H1 (cell line): ENCODE results near the gene SLC6A19. TPM values are rescaled to one million over a fixed set of nuclear protein-coding genes. Genes with fewer than 3 reads are reported as not detected.
"Not testable (repeated sequence)": the region's sequence is repeated elsewhere in the genome, so short reads cannot be mapped to it uniquely, and the experiment has no call there.

ENCODE experiments used
- CTCF ChIA-PET: fragments of 300-600 bp; sonication (Branson Sonifier 250); formaldehyde crosslinking; loops from one replicate; lab custom pipeline; 2021; ENCODE audit not compliant: partially characterized antibody; lab: Charles Lee
- POLR2A ChIA-PET: fragments of 300-600 bp; sonication (Branson Sonifier 250); formaldehyde crosslinking; loops from one replicate; lab custom pipeline; 2021; ENCODE audit warnings: inconsistent platforms; ENCODE audit not compliant: partially characterized antibody; lab: Charles Lee
- DNase-seq, 2 experiments: peaks; one replicate each; pipeline versions ENCODE4 v3.0.0 to v3.0.0-alpha.2; 2010 to 2022; ENCODE audit warnings: low spot score in 2 of 2, low read depth in 1 of 2, mixed read lengths in 1 of 2
- FAIRE-seq: peaks from 2 replicates; lab custom pipeline; 2011; peaks lifted over from hg19 to GRCh38; lab: Jason Lieb, UNC
- H2AFZ ChIP-seq: 2 replicates; pipeline ENCODE4 v1.8.1; 2012; ENCODE audit warnings: low read length, inconsistent platforms
- H2AK5ac ChIP-seq: 2 replicates; pipeline ENCODE4 v1.6.1; 2013; ENCODE audit warnings: low read depth, low read length
- H2BK120ac ChIP-seq: replicated peaks from 2 replicates; pipeline ENCODE3; 2013; ENCODE audit warnings: low read depth, low read length, inconsistent platforms
- H2BK12ac ChIP-seq: 2 replicates; pipeline ENCODE4 v1.6.1; 2013; ENCODE audit warnings: low read depth, low read length
- H2BK15ac ChIP-seq: 2 replicates; pipeline ENCODE4 v1.6.1; 2013; ENCODE audit warnings: low read length
- H2BK20ac ChIP-seq: 2 replicates; pipeline ENCODE4 v1.6.1; 2013; ENCODE audit warnings: low read length
- H2BK5ac ChIP-seq: 2 replicates; pipeline ENCODE4 v1.6.1; 2013; ENCODE audit warnings: low read depth, low read length
- H3K14ac ChIP-seq: 2 replicates; pipeline ENCODE4 v1.6.1; 2013; ENCODE audit warnings: inconsistent platforms; ENCODE audit not compliant: insufficient read length
- H3K18ac ChIP-seq: 2 replicates; pipeline ENCODE4 v1.6.1; 2013; ENCODE audit warnings: low read length; ENCODE audit errors: extremely low read depth
- H3K23ac ChIP-seq: 2 replicates; pipeline ENCODE4 v1.6.1; 2013; ENCODE audit warnings: inconsistent platforms; ENCODE audit not compliant: insufficient read length
- H3K23me2 ChIP-seq: 2 replicates; pipeline ENCODE4 v1.6.1; 2013; ENCODE audit warnings: low read depth, low read length
- H3K27ac ChIP-seq: 2 replicates; pipeline ENCODE4 v1.6.1; 2011; ENCODE audit warnings: low read depth, low read length, inconsistent platforms
- H3K27me3 ChIP-seq, 4 experiments: replicated peaks in 1 of 4; 1 replicate in 1 of 4; 2 replicates in 3 of 4; pipeline versions ENCODE4 v1.6.1 to v1.8.1; 2011 to 2013; ENCODE audit warnings: low read length in 3 of 4, mild to moderate bottlenecking in 3 of 4, inconsistent platforms in 2 of 4, mixed read lengths in 2 of 4, moderate library complexity in 1 of 4; ENCODE audit not compliant: control insufficient read depth in 3 of 4, insufficient read depth in 3 of 4; ENCODE audit errors: extremely low read depth in 1 of 4
- H3K36me3 ChIP-seq, 4 experiments: 2 replicates each; pipeline versions ENCODE4 v1.6.1 to v1.8.1; 2011 to 2013; ENCODE audit warnings: mild to moderate bottlenecking in 4 of 4, low read length in 3 of 4, moderate library complexity in 2 of 4, control low read depth in 1 of 4, inconsistent platforms in 1 of 4; ENCODE audit not compliant: insufficient read depth in 4 of 4, control insufficient read depth in 2 of 4
- H3K4ac ChIP-seq: replicated peaks from 2 replicates; pipeline ENCODE3; 2013; ENCODE audit warnings: low read length, low read depth, mixed read lengths, inconsistent platforms; ENCODE audit not compliant: insufficient read length
- H3K4me1 ChIP-seq, 4 experiments: replicated peaks in 1 of 4; 1 replicate in 1 of 4; 2 replicates in 3 of 4; pipeline versions ENCODE4 v1.6.1 to v1.8.1; 2011 to 2013; ENCODE audit warnings: low read length in 3 of 4, inconsistent platforms in 2 of 4, mixed read lengths in 1 of 4; ENCODE audit not compliant: insufficient read depth in 4 of 4, control insufficient read depth in 3 of 4
- H3K4me2 ChIP-seq, 2 experiments: 2 replicates each; pipeline versions ENCODE4 v1.6.1 to v1.8.1; 2011 to 2013; ENCODE audit warnings: low read depth in 2 of 2, low read length in 2 of 2, control low read depth in 1 of 2, inconsistent platforms in 1 of 2, mild to moderate bottlenecking in 1 of 2; ENCODE audit not compliant: insufficient read depth in 1 of 2
- H3K4me3 ChIP-seq, 4 experiments: fragments of 200-600, 300-600 bp in 1 of 4; sonication (generic), shearing (Covaris generic), sonication (Bioruptor Twin) in 1 of 4; 2 replicates each; pipeline versions ENCODE4 v1.5.1 to v1.8.1; 2011 to 2016; ENCODE audit warnings: low read length in 4 of 4, low read depth in 3 of 4, control low read depth in 2 of 4, inconsistent platforms in 2 of 4, mild to moderate bottlenecking in 2 of 4, mixed read lengths in 1 of 4, moderate library complexity in 1 of 4; ENCODE audit not compliant: insufficient read depth in 2 of 4; ENCODE audit errors: extremely low read depth in 1 of 4
- H3K56ac ChIP-seq: replicated peaks from 2 replicates; pipeline ENCODE3; 2013; ENCODE audit warnings: low read depth, mild to moderate bottlenecking, mixed read lengths, low read length, inconsistent platforms; ENCODE audit not compliant: insufficient read length
- H3K79me1 ChIP-seq: 2 replicates; pipeline ENCODE4 v1.6.1; 2013; ENCODE audit warnings: low read depth, low read length, control low read depth
- H3K79me2 ChIP-seq, 2 experiments: 2 replicates each; pipeline versions ENCODE4 v1.6.1 to v1.8.1; 2012 to 2013; ENCODE audit warnings: low read length in 2 of 2, mild to moderate bottlenecking in 2 of 2, inconsistent platforms in 1 of 2; ENCODE audit not compliant: insufficient read depth in 2 of 2, control insufficient read depth in 1 of 2
- H3K9ac ChIP-seq, 4 experiments: replicated peaks in 1 of 4; 1 replicate in 1 of 4; 2 replicates in 3 of 4; pipeline versions ENCODE4 v1.6.1 to v1.8.1; 2011 to 2013; ENCODE audit warnings: low read depth in 3 of 4, low read length in 3 of 4, control low read depth in 2 of 4, mild to moderate bottlenecking in 2 of 4, moderate library complexity in 2 of 4, inconsistent platforms in 1 of 4; ENCODE audit errors: extremely low read depth in 1 of 4
- H3K9me3 ChIP-seq, 2 experiments: 2 replicates each; pipeline versions ENCODE4 v1.6.1 to v1.8.1; 2012 to 2013; ENCODE audit warnings: mild to moderate bottlenecking in 2 of 2, moderate library complexity in 2 of 2, control low read depth in 1 of 2, inconsistent platforms in 1 of 2, low read depth in 1 of 2, low read length in 1 of 2, mixed read lengths in 1 of 2; ENCODE audit not compliant: insufficient read depth in 2 of 2
- H4K20me1 ChIP-seq, 2 experiments: replicated peaks in 1 of 2; 2 replicates each; pipeline versions ENCODE3 to v1.8.1; 2011 to 2013; ENCODE audit warnings: inconsistent platforms in 2 of 2, low read length in 2 of 2, mild to moderate bottlenecking in 1 of 2; ENCODE audit not compliant: insufficient read depth in 2 of 2, control insufficient read depth in 1 of 2
- H4K5ac ChIP-seq: 2 replicates; pipeline ENCODE4 v1.6.1; 2013; ENCODE audit warnings: low read length, low read depth, mixed read lengths, inconsistent platforms; ENCODE audit not compliant: insufficient read length
- H4K8ac ChIP-seq: 2 replicates; pipeline ENCODE4 v1.8.0; 2013; ENCODE audit warnings: mild to moderate bottlenecking, moderate library complexity, low read length, inconsistent platforms; ENCODE audit not compliant: insufficient read depth; ENCODE audit errors: extremely low read depth
- H4K91ac ChIP-seq: replicated peaks from 2 replicates; pipeline ENCODE3; 2013; ENCODE audit warnings: low read length, mixed read lengths, inconsistent platforms; ENCODE audit not compliant: insufficient read length
- CEBPB ChIP-seq: IDR thresholded peaks from 2 replicates; pipeline ENCODE4 v1.6.1; 2012; ENCODE audit warnings: low read depth, low read length
- SIX5 ChIP-seq: IDR thresholded peaks from 2 replicates; pipeline ENCODE4 v1.6.1; 2011; ENCODE audit warnings: mild to moderate bottlenecking, low read depth, low read length
- WGBS, 2 experiments: shearing (Covaris generic) in 1 of 2; methylation state at CpG; one replicate each; pipeline versions ENCODE4 v1.1.6 to v1.1.7; 2013 to 2015; ENCODE audit warnings: low lambda C conversion rate in 2 of 2, mixed read lengths in 2 of 2, inconsistent platforms in 1 of 2, low coverage in 1 of 2, missing lambda C conversion rate in 1 of 2; ENCODE audit not compliant: insufficient replicate concordance in 2 of 2, insufficient coverage in 1 of 2, insufficient read length in 1 of 2; ENCODE audit errors: extremely low coverage in 1 of 2, missing lambda C conversion rate in 1 of 2; 5-methylcytosine and 5-hydroxymethylcytosine counted together
- polyA plus RNA-seq, 7 experiments: library from polyadenylated mRNA; depleted of rRNA in 3 of 7; stranded (reverse) in 5 of 7; unstranded in 2 of 7; fragments of >200 nt in 5 of 7; fragments of 200-250 nt in 2 of 7; gene quantifications; 1 replicate in 5 of 7; 2 replicates in 1 of 7; 4 replicates in 1 of 7; pipeline versions ENCODE4 v1.2.1 to v1.2.3, GENCODE V29; 2011 to 2013; ENCODE audit warnings: missing spikeins in 2 of 7, mixed read lengths in 2 of 7
- total RNA-seq: library from RNA; stranded (reverse); fragmentation: NEBNext Ultra II Directional; extraction: Animal tissue kit (Norgen Biotek cat#: 25700); gene quantifications from 2 replicates; pipeline ENCODE4 v1.2.1, GENCODE V29; 2021

SLC6A19 gene
- total and polyA plus RNA-seq, 2 of the 8 experiments (the other 6 are each of a cell fraction or from before 2014, with no cell fraction given) = 0.02 TPM; not detected in 1

DNA sequence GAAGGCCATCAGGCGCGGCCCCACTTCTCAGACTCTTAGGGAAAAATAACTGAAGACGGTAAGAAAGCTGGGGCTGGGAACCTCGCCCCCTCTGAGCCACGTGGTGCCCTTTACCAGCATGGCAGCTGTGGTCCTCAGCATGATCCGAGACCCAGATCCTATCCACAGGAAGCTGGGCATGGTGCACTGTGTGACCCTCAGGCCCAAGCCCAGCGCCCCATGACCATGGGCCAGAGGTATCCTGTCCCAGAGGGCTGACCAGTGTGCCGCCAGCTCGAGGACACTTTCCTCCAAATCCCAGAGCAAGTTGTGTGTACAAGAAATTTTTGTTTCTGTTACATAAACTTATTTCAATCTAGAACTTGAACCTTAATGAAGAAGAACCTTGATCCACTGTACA, 65.4 kb downstream of the SLC6A19 start (continued):
- TF ChIP-seq CEBPB = no peak
- no peak for TF ChIP-seq SIX5

DNA sequence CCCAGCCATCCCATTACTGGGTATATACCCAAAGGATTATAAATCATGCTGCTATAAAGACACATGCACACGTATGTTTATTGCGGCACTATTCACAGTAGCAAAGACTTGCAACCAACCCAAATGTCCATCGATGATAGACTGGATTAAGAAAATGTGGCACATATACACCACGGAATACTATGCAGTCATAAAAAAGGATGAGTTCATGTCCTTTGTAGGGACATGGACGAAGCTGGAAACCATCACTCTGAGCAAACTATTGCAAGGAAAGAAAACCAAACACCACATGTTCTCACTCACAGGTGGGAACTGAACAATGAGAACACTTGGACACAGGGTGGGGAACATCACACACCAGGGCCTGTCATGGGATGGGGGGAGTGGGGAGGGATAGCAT, 66.1 kb downstream of the SLC6A19 start:
- H2BK12ac ChIP-seq, H3K14ac ChIP-seq, H3K4ac ChIP-seq, H3K23me2 ChIP-seq, H3K23ac ChIP-seq, H3K4me1 ChIP-seq, H3K4me3 ChIP-seq, POLR2A ChIA-PET, H2BK20ac ChIP-seq, H2BK15ac ChIP-seq, H2AFZ ChIP-seq, DNase-seq, H3K56ac ChIP-seq, H3K79me1 ChIP-seq, CTCF ChIA-PET, H3K9ac ChIP-seq, H3K4me2 ChIP-seq, H2BK120ac ChIP-seq, H4K20me1 ChIP-seq, H2AK5ac ChIP-seq, H3K79me2 ChIP-seq, FAIRE-seq, H4K5ac ChIP-seq, H4K8ac ChIP-seq, H3K18ac ChIP-seq, H2BK5ac ChIP-seq, H4K91ac ChIP-seq, H3K27ac ChIP-seq, H3K27me3 ChIP-seq: not testable (repeated sequence)
- Histone ChIP-seq H3K36me3 (peaks cover 2 to 51% (median 10%) of the 10 kb centered on the region in 4 experiments; a peak in 6 of 8 replicates), H3K9me3 (peaks cover 12 to 32% of the 10 kb centered on the region in 2 experiments)
- 82% methylated on average over 4 of the region's 5 CpGs; no CpG with 5 or more reads in 1 of the 2 experiments for WGBS, 2 experiments
